Erythroblast (primary cell): ENCODE data around the gene KLHL10.

Source experiments
- GATA1 ChIP-seq: IDR thresholded peaks from 2 replicates; pipeline ENCODE4 v1.6.1; 2011; ENCODE audit warnings: low read depth, mild to moderate bottlenecking, control low read depth, low read length, moderate library complexity
- POLR2A ChIP-seq: IDR thresholded peaks from 2 replicates; pipeline ENCODE4 v1.6.1; 2011; ENCODE audit warnings: mild to moderate bottlenecking, low read length

GRCh38 chr17:41835214-41835799 is 2.3 kb upstream of the KLHL10 start:
- TF ChIP-seq POLR2A (no peak), GATA1 (no peak)
